HG03135 (cell line): Measurements from ENCODE around the gene TRAF5.
"Not testable (repeated sequence)": the region's sequence is repeated elsewhere in the genome, so short reads cannot be mapped to it uniquely, and the experiment has no call there.

Experiments used
- ATAC-seq: cut with Tn5 transposase; IDR thresholded peaks from one replicate; pipeline ENCODE4 v1.9.1; 2021; ENCODE audit warnings: mild to moderate bottlenecking, moderate library complexity; ENCODE audit not compliant: unreplicated experiment

TRAF5 gene

GRCh38 chr1:211326528-211327345 is at the start of gene TRAF5:
Gene TRAF5 (plus strand): TSS chr1:211326833. CDS start chr1:211353240, 26,407 bp downstream.
- peak; percentile 39 for ATAC-seq

GRCh38 chr1:211279340-211279739 is 47.3 kb upstream of the TRAF5 start:
- ATAC-seq = no peak

- no peak for ATAC-seq
Measured at GRCh38 chr1:211280910-211281309, 45.7 kb upstream of the TRAF5 start.

GRCh38 chr1:211281320-211282022 is 45.2 kb upstream of the TRAF5 start:
- no peak for ATAC-seq

- ATAC-seq = no peak
Measured at GRCh38 chr1:211282023-211282373, 44.6 kb upstream of the TRAF5 start.

GRCh38 chr1:211285196-211285595 is 41.4 kb upstream of the TRAF5 start:
- no peak for ATAC-seq

- ATAC-seq = no peak
Measured at GRCh38 chr1:211287218-211287617, 39.4 kb upstream of the TRAF5 start.

GRCh38 chr1:211292411-211292810 is 34.2 kb upstream of the TRAF5 start:
- ATAC-seq = no peak

- no peak for ATAC-seq
Measured at GRCh38 chr1:211296396-211296795, 30.2 kb upstream of the TRAF5 start.

- peak; percentile 85 for ATAC-seq
Measured at GRCh38 chr1:211305044-211305443, 21.6 kb upstream of the TRAF5 start.

- no peak for ATAC-seq
Measured at GRCh38 chr1:211309617-211310016, 17.0 kb upstream of the TRAF5 start.

GRCh38 chr1:211313392-211313791 is 13.2 kb upstream of the TRAF5 start:
- no peak for ATAC-seq

GRCh38 chr1:211318576-211319280 is 7.9 kb upstream of the TRAF5 start:
- no peak for ATAC-seq

GRCh38 chr1:211319892-211320291 is 6.7 kb upstream of the TRAF5 start:
- no peak for ATAC-seq

- ATAC-seq = no peak
Measured at GRCh38 chr1:211320980-211321379, 5.7 kb upstream of the TRAF5 start.

GRCh38 chr1:211321646-211322045 is 5.0 kb upstream of the TRAF5 start:
- ATAC-seq = not testable (repeated sequence)

GRCh38 chr1:211323156-211324063 is 3.2 kb upstream of the TRAF5 start:
- peak; percentile 62 for ATAC-seq

- no peak for ATAC-seq
Measured at GRCh38 chr1:211324992-211325775, 1.4 kb upstream of the TRAF5 start.

- ATAC-seq = no peak
Measured at GRCh38 chr1:211326140-211326527, 499 bp upstream of the TRAF5 start.
